Nephron progenitor cell (in vitro differentiated cells): Measurements from ENCODE around the gene UGT3A1.
"Not testable (repeated sequence)": the region's sequence is repeated elsewhere in the genome, so short reads cannot be mapped to it uniquely, and the experiment has no call there.

Experiments used
- DNase-seq: peaks from one replicate; pipeline ENCODE4 v3.0.0; 2021
- H3K27ac Mint-ChIP-seq: 2 replicates; pipeline ENCODE4 v1.8.0; 2021; ENCODE audit warnings: mild to moderate bottlenecking, moderate library complexity, mixed read lengths
- H3K27me3 Mint-ChIP-seq: 2 replicates; pipeline ENCODE4 v1.8.0; 2021; ENCODE audit warnings: mild to moderate bottlenecking, low read depth, mixed read lengths; ENCODE audit not compliant: poor library complexity
- H3K36me3 Mint-ChIP-seq: 2 replicates; pipeline ENCODE4 v1.8.0; 2021; ENCODE audit warnings: low read depth, mixed read lengths
- H3K4me1 Mint-ChIP-seq: 2 replicates; pipeline ENCODE4 v1.8.0; 2021; ENCODE audit warnings: mixed read lengths
- H3K4me3 Mint-ChIP-seq: 2 replicates; pipeline ENCODE4 v1.8.0; 2021; ENCODE audit warnings: mild to moderate bottlenecking, moderate library complexity, mixed read lengths
- H3K9me3 Mint-ChIP-seq: 2 replicates; pipeline ENCODE4 v1.8.0; 2021; ENCODE audit warnings: mild to moderate bottlenecking, moderate library complexity, mixed read lengths
- TF ChIP-seq, protein P1 (sequence below): fragments of 200-600 bp; sonication (generic); IDR thresholded peaks from 2 replicates; pipeline ENCODE4 v1.5.0; 2021; ENCODE audit warnings: antibody characterized with exemption

UGT3A1 gene

DNA sequence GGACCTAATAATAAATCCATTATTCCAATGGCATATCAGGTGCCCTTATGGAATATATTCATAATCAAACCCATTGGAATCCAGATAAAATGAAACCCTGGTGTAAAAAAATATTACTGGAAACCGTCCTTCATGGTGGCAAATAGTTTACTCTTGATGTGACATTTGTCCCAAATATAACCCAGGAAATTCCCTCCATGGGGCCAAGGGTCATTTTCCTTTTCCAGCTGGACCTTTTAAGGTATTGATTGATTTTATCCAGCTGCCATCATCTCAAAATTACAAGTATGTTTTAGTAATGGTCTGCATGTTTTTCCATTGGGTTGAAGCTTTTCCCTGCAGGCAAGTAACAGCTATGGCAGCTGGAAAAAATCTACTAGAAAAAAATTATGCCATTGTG lies 8.4 kb upstream of the UGT3A1 start:
- H3K9me3 Mint-ChIP-seq: no peaks in the 10 kb centered on the region
- peaks cover 15% of the 10 kb centered on the region for H3K27me3 Mint-ChIP-seq
- no peak overlapping the region for H3K4me3 Mint-ChIP-seq

GRCh38 chr5:35996076-35996475 lies 4.9 kb upstream of the UGT3A1 start:
- Mint-ChIP-seq H3K9me3 (no peaks in the 10 kb centered on the region), H3K36me3 (no peaks in the 10 kb centered on the region), H3K27me3 (peaks cover 22% of the 10 kb centered on the region), H3K27ac (no peak overlapping the region), H3K4me3 (no peak overlapping the region), H3K4me1 (peaks cover 7% of the 10 kb centered on the region)
- no peak for DNase-seq
- TF ChIP-seq, protein P1, sequence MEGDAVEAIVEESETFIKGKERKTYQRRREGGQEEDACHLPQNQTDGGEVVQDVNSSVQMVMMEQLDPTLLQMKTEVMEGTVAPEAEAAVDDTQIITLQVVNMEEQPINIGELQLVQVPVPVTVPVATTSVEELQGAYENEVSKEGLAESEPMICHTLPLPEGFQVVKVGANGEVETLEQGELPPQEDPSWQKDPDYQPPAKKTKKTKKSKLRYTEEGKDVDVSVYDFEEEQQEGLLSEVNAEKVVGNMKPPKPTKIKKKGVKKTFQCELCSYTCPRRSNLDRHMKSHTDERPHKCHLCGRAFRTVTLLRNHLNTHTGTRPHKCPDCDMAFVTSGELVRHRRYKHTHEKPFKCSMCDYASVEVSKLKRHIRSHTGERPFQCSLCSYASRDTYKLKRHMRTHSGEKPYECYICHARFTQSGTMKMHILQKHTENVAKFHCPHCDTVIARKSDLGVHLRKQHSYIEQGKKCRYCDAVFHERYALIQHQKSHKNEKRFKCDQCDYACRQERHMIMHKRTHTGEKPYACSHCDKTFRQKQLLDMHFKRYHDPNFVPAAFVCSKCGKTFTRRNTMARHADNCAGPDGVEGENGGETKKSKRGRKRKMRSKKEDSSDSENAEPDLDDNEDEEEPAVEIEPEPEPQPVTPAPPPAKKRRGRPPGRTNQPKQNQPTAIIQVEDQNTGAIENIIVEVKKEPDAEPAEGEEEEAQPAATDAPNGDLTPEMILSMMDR: no peak

More for the DNA sequence above, 8.4 kb upstream of the UGT3A1 start:
- no peak for DNase-seq
- TF ChIP-seq, protein P1: no peak
- H3K27ac Mint-ChIP-seq: no peak overlapping the region
- H3K4me1 Mint-ChIP-seq: no peaks in the 10 kb centered on the region
- no peaks in the 10 kb centered on the region for H3K36me3 Mint-ChIP-seq

GRCh38 chr5:35990520-35990919 lies 670 bp downstream of the UGT3A1 start:
- TF ChIP-seq, protein P1: no peak
- H3K4me3 Mint-ChIP-seq: peak overlapping the region; percentile 86
- no peak for DNase-seq
- no peaks in the 10 kb centered on the region for H3K9me3 Mint-ChIP-seq
- no peak overlapping the region for H3K27ac Mint-ChIP-seq
- peaks cover 28% of the 10 kb centered on the region for H3K4me1 Mint-ChIP-seq
- H3K36me3 Mint-ChIP-seq: no peaks in the 10 kb centered on the region
- H3K27me3 Mint-ChIP-seq: peaks cover 31% of the 10 kb centered on the region

- H3K4me1 Mint-ChIP-seq: peaks cover 28% of the 10 kb centered on the region
- H3K4me3 Mint-ChIP-seq: no peak overlapping the region
- peaks cover 3% of the 10 kb centered on the region for H3K9me3 Mint-ChIP-seq
- H3K27me3 Mint-ChIP-seq: peaks cover 23% of the 10 kb centered on the region
- TF ChIP-seq, protein P1: no peak
- no peak for DNase-seq
- no peaks in the 10 kb centered on the region for H3K36me3 Mint-ChIP-seq
- no peak overlapping the region for H3K27ac Mint-ChIP-seq
These were observed 2.7 kb downstream of the UGT3A1 start for GRCh38 chr5:35988529-35988928.

GRCh38 chr5:35987776-35988175 lies 3.4 kb downstream of the UGT3A1 start:
- Mint-ChIP-seq H3K27me3 (peaks cover 17% of the 10 kb centered on the region), H3K36me3 (no peaks in the 10 kb centered on the region), H3K4me3 (no peak overlapping the region), H3K4me1 (peaks cover 28% of the 10 kb centered on the region), H3K9me3 (peaks cover 10% of the 10 kb centered on the region), H3K27ac (no peak overlapping the region)
- no peak for DNase-seq
- TF ChIP-seq, protein P1: no peak

GRCh38 chr5:35979715-35980114 lies 11.5 kb downstream of the UGT3A1 start:
- Mint-ChIP-seq H3K36me3 (no peaks in the 10 kb centered on the region), H3K4me1 (no peaks in the 10 kb centered on the region), H3K9me3 (peaks cover 57% of the 10 kb centered on the region), H3K27me3 (peaks cover 6% of the 10 kb centered on the region), H3K4me3 (no peak overlapping the region), H3K27ac (no peak overlapping the region)
- no peak for DNase-seq
- TF ChIP-seq, protein P1: no peak

- H3K27ac Mint-ChIP-seq: not testable (repeated sequence)
- peaks cover 11% of the 10 kb centered on the region for H3K27me3 Mint-ChIP-seq
These were observed 14.3 kb downstream of the UGT3A1 start for GRCh38 chr5:35976859-35977258.

More at GRCh38 chr5:35976859-35977258, 14.3 kb downstream of the UGT3A1 start:
- H3K4me1 Mint-ChIP-seq, H3K4me3 Mint-ChIP-seq, DNase-seq, H3K36me3 Mint-ChIP-seq: not testable (repeated sequence)
- H3K9me3 Mint-ChIP-seq: peaks cover 37% of the 10 kb centered on the region
